Measurements from ENCODE around the gene RTRAF.

DNA sequence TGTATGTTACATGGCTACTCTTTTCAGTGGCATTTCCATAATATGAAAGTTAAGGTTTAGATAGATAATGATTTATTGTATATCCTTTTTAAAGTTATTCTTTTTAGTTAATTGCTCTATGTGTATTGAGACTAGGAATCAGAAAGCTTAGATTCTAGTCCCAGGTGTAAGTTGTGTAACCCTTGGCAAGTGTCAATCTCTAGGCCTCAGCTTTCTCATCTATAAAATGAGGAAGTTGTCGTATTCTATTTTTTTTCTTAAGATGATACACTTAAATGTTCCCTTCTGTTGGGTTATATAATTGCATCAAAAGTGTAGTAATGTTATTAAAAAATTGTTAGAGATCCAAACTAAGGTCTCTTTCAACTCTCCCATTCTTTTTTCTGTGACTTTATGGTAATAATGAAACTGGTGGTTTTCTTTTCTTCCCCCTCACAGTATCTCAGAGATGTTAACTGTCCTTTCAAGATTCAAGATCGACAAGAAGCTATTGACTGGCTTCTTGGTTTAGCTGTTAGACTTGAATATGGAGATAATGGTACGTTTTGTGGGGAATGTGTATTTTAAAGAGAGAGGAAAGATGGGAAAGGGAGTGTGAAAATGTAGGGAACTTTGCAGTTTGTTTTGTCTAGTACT lies 4.1 kb downstream of the RTRAF start:
- TF ChIP-seq CREM (IDR thresholded peaks at IDR 0.05; ENCODE audit: low read depth) = no peak
- TF ChIP-seq, protein P1, sequence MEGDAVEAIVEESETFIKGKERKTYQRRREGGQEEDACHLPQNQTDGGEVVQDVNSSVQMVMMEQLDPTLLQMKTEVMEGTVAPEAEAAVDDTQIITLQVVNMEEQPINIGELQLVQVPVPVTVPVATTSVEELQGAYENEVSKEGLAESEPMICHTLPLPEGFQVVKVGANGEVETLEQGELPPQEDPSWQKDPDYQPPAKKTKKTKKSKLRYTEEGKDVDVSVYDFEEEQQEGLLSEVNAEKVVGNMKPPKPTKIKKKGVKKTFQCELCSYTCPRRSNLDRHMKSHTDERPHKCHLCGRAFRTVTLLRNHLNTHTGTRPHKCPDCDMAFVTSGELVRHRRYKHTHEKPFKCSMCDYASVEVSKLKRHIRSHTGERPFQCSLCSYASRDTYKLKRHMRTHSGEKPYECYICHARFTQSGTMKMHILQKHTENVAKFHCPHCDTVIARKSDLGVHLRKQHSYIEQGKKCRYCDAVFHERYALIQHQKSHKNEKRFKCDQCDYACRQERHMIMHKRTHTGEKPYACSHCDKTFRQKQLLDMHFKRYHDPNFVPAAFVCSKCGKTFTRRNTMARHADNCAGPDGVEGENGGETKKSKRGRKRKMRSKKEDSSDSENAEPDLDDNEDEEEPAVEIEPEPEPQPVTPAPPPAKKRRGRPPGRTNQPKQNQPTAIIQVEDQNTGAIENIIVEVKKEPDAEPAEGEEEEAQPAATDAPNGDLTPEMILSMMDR (IDR thresholded peaks at IDR 0.05 in 2 of 3, conservative IDR thresholded peaks at IDR 0.05 in 1 of 3; ENCODE audit: insufficient read depth in 2 of 3, low read depth in 1 of 3, low read length in 3 of 3) = no peak

Measured in K562 (cell line).